Keratinocyte (primary cell): Measurements from ENCODE around the gene UBL5.

ENCODE experiments used
- CTCF ChIP-seq, 3 experiments: IDR thresholded peaks in 1 of 3; conservative IDR thresholded peaks in 1 of 3; optimal IDR thresholded peaks in 1 of 3; 2 replicates in 2 of 3; 3 replicates in 1 of 3; pipeline versions ENCODE3 to v1.5.1; 2011; ENCODE audit warnings: low read length in 3 of 3, mild to moderate bottlenecking in 3 of 3, moderate library complexity in 2 of 3, control low read depth in 1 of 3, inconsistent platforms in 1 of 3; ENCODE audit not compliant: insufficient read depth in 2 of 3; ENCODE audit errors: extremely low read depth in 1 of 3
- EZH2 ChIP-seq: IDR thresholded peaks from one replicate; pipeline ENCODE4 v1.6.1; 2012; ENCODE audit warnings: inconsistent platforms, mild to moderate bottlenecking, low read length, moderate library complexity

GRCh38 chr19:9823816-9824215, 3.9 kb upstream of the UBL5 start:
- TF ChIP-seq CTCF (optimal IDR thresholded peaks at IDR 0.05 in 1 of 3, IDR thresholded peaks at IDR 0.05 in 1 of 3, conservative IDR thresholded peaks at IDR 0.05 in 1 of 3; ENCODE audit: extremely low read depth in 1 of 3, insufficient read depth in 2 of 3, low read length in 3 of 3) (no peak), EZH2 (no peak)
